ENCODE data around the gene GPR135.

Gene GPR135

DNA sequence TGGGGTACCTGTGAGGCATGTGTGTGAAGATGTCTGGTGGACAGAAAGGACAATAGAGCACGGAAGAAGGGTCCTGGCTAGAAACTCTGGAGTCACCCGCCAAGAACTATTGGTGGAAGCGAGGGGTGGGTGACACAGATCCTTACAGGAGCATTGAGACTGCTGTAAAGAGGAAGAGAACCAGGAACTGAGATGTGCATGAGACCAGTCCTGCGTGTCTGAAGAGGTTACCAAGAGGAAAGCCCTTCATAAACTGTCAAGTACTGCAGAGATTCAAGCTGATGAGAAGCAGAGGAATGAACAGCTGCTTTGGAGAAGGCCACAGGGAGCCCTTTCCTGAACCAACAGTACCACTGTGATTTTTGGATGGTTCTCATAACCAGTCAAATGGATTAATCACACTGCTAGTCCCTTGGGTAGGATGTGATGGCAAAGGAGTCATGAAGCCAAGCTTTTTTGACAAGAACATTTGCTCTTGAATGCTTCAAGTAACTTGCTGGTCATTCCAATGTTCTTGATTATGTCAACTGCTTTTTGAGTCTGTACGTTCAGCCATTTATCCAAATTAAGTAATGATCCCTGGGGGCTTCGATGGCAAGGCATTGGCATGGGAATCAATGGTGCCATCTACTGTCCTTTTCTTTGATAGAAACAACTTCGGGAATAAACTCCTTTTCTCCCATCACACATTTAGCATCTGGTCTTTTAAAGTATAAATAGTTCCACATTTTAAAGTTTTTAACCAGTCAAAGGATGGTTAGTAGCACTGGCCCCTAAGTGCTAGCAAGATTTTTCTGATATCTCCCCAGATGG lies 42.9 kb downstream of the GPR135 start:
- no peak for DNase-seq

DNA sequence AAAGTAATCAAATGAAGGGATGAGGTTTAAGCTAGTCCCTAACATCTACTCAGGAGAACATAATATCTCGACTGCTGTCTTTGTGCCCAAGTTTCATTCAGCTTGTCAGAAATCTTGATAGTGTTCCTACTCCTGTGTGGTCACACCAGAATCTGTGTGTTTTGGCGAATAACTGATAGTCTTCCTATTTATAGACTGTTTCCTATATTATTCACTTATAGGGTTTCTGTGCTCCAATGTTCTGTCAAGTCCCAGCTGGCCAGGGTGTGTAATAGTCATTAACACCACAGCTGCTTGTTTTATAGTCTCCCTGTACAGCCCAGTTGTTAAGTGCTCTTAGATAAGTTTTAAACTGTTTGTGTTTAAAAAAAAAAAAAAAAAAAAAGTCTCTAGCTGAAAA lies 45.9 kb downstream of the GPR135 start:
- no peak for DNase-seq

DNA sequence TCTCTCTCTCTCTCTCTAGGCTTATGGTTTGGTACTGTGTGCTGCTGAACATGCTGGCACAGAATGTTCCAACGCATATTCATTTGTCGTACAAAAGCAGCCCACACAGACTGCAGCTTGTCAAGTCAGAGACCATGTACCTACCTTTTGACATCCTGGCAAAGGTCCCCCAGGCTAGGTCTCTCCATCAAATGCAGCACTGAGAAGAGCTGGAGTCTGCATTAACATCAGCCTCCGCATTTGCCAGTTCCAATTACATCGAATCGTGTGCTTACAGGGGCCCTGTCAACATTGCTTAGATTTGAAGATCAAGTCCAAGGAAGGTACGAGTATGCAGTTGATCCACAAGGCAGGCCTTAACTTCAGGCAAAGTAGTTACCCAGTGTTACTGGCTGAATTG lies 47.9 kb downstream of the GPR135 start:
- no peak for DNase-seq

DNA sequence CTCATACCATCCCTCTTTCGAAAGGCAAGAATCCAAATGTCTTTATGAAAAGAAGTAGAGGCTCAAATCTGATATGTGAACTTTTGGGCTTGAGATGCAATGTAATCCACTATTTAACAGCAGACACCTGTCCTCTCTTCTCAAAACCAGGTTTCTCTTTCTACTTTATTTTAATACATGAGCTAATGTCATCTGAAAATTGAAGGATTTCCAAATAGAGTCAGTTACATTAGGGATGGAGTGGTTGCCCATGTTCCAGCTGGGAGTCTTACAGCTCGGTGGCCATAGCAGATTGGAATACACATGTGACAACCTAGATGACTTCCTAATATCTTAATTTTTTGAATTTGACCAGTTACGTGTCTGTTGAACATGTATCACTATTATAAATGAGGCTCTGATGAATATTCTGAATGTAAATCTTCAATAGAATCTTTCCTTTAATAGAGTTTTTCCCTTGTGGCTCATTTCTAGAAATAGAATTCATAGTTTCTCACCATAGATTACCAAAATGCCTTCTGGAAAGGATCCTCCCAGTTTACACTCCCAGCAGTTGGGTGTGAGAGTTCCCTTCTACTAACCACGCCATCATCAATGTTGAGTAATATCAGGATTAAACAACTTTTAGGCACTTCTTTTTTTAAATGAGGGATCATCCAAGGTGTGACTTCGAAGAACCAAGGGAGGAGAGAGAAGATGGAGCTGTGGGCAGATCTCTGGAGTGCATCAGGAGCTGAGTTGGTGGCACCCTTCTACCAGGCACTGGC lies 49.2 kb downstream of the GPR135 start:
- DNase-seq, result no peak

Data from CD4-positive, alpha-beta T cell treated with Interleukin-21 for 1 hour (primary cell).